Keratinocyte (primary cell): ENCODE data around the gene CCSER1. TPM values are rescaled to one million over a fixed set of nuclear protein-coding genes. Genes with fewer than 3 reads are reported as not detected.
A peak's percentile ranks its signal among the peaks of the same experiment; 100 is the strongest.
"Not testable (repeated sequence)": the region's sequence is repeated elsewhere in the genome, so short reads cannot be mapped to it uniquely, and the experiment has no call there.

ENCODE experiments used
- DNase-seq: peaks from one replicate; pipeline ENCODE4 v3.0.0-alpha.2; 2011; ENCODE audit warnings: low read depth, missing footprints, low spot score
- FAIRE-seq: peaks from 2 replicates; lab custom pipeline; 2011; peaks lifted over from hg19 to GRCh38; lab: Jason Lieb, UNC
- H2AFZ ChIP-seq: 2 replicates; pipeline ENCODE4 v1.6.0; 2012; ENCODE audit warnings: low read length, control low read depth, inconsistent platforms; ENCODE audit not compliant: control insufficient read depth
- H3K27ac ChIP-seq: 2 replicates; pipeline ENCODE4 v1.5.1; 2011; ENCODE audit warnings: low read length; ENCODE audit not compliant: control insufficient read depth, insufficient read depth
- H3K27me3 ChIP-seq: 3 replicates; pipeline ENCODE4 v1.6.0; 2011; ENCODE audit warnings: low read length; ENCODE audit not compliant: control insufficient read depth, insufficient read depth; ENCODE audit errors: extremely low read depth
- H3K36me3 ChIP-seq, 2 experiments: 2 replicates in 1 of 2; 3 replicates in 1 of 2; pipeline ENCODE4 v1.5.1; 2011; ENCODE audit warnings: low read length in 2 of 2, mild to moderate bottlenecking in 1 of 2; ENCODE audit not compliant: control insufficient read depth in 2 of 2, insufficient read depth in 2 of 2; ENCODE audit errors: extremely low read depth in 1 of 2
- H3K4me1 ChIP-seq: 3 replicates; pipeline ENCODE4 v1.5.1; 2011; ENCODE audit warnings: low read length; ENCODE audit not compliant: control insufficient read depth, insufficient read depth; ENCODE audit errors: extremely low read depth
- H3K4me2 ChIP-seq: 3 replicates; pipeline ENCODE4 v1.6.0; 2011; ENCODE audit warnings: low read depth, low read length; ENCODE audit not compliant: control insufficient read depth, insufficient read depth; ENCODE audit errors: extremely low read depth
- H3K4me3 ChIP-seq, 3 experiments: fragments of 200-600 bp in 1 of 3; sonication (generic) in 1 of 3; 2 replicates in 2 of 3; 3 replicates in 1 of 3; pipeline ENCODE4 v1.5.1; 2011 to 2016; ENCODE audit warnings: low read length in 3 of 3, mild to moderate bottlenecking in 3 of 3, control low read depth in 2 of 3, inconsistent platforms in 1 of 3, low read depth in 1 of 3, mixed read lengths in 1 of 3, mixed run types in 1 of 3, moderate library complexity in 1 of 3; ENCODE audit not compliant: control insufficient read depth in 2 of 3, insufficient read depth in 2 of 3; ENCODE audit errors: extremely low read depth in 1 of 3
- H3K79me2 ChIP-seq: 2 replicates; pipeline ENCODE4 v1.6.0; 2012; ENCODE audit warnings: low read length; ENCODE audit not compliant: control insufficient read depth, insufficient read depth
- H3K9ac ChIP-seq: 3 replicates; pipeline ENCODE4 v1.6.0; 2011; ENCODE audit warnings: low read length; ENCODE audit not compliant: control insufficient read depth, insufficient read depth; ENCODE audit errors: extremely low read depth
- H3K9me1 ChIP-seq: 3 replicates; pipeline ENCODE4 v1.6.0; 2011; ENCODE audit warnings: low read length; ENCODE audit not compliant: control insufficient read depth, insufficient read depth; ENCODE audit errors: extremely low read depth
- H3K9me3 ChIP-seq: 2 replicates; pipeline ENCODE4 v1.5.1; 2012; ENCODE audit warnings: low read depth, low read length; ENCODE audit not compliant: control insufficient read depth
- H4K20me1 ChIP-seq: 3 replicates; pipeline ENCODE4 v1.6.0; 2011; ENCODE audit warnings: low read length; ENCODE audit not compliant: control insufficient read depth, insufficient read depth; ENCODE audit errors: extremely low read depth
- EZH2 ChIP-seq: IDR thresholded peaks from one replicate; pipeline ENCODE4 v1.6.1; 2012; ENCODE audit warnings: inconsistent platforms, mild to moderate bottlenecking, low read length, moderate library complexity
- dilution Hi-C: fragments of 300-500 bp; cut with MboI; formaldehyde crosslinking; loops from one replicate; pipeline ENCODE4 v1.7.0; 2020; ENCODE audit warnings: low sequenced_read_pairs; ENCODE audit not compliant: extremely low pct_ligation_motif_present
- polyA plus RNA-seq, 5 experiments: library from polyadenylated mRNA; depleted of rRNA in 3 of 5; stranded (reverse) in 3 of 5; stranded (forward) in 1 of 5; unstranded in 1 of 5; fragments of >200 nt; gene quantifications; 1 replicate in 1 of 5; 2 replicates in 3 of 5; 3 replicates in 1 of 5; pipeline versions ENCODE4 v1.2.1 to v1.2.3, GENCODE V29; 2011 to 2012; ENCODE audit warnings: missing spikeins in 2 of 5, low read depth in 1 of 5, low replicate concordance in 1 of 5
- TF ChIP-seq, protein P1 (sequence below), 3 experiments: IDR thresholded peaks in 1 of 3; conservative IDR thresholded peaks in 1 of 3; optimal IDR thresholded peaks in 1 of 3; 2 replicates in 2 of 3; 3 replicates in 1 of 3; pipeline versions ENCODE3 to v1.5.1; 2011; ENCODE audit warnings: low read length in 3 of 3, mild to moderate bottlenecking in 3 of 3, moderate library complexity in 2 of 3, control low read depth in 1 of 3, inconsistent platforms in 1 of 3; ENCODE audit not compliant: insufficient read depth in 2 of 3; ENCODE audit errors: extremely low read depth in 1 of 3

Gene CCSER1
- polyA plus RNA-seq, 1 donor (not counting 4 experiments of a cell fraction or from before 2014, with no cell fraction given) = 1.2 TPM

- dilution Hi-C loops = no loop called here
- Histone ChIP-seq H3K4me1 (no peaks in the 10 kb centered on the region), H3K4me2 (no peak overlapping the region), H4K20me1 (no peaks in the 10 kb centered on the region), H3K9ac (no peak overlapping the region), H3K27ac (no peak overlapping the region), H3K79me2 (no peaks in the 10 kb centered on the region), H3K36me3 (no peaks in the 10 kb centered on the region), H3K27me3 (no peaks in the 10 kb centered on the region), H3K4me3 (no peak overlapping the region), H3K9me3 (no peaks in the 10 kb centered on the region), H3K9me1 (no peaks in the 10 kb centered on the region), H2AFZ (no peak overlapping the region)
- TF ChIP-seq, protein P1, sequence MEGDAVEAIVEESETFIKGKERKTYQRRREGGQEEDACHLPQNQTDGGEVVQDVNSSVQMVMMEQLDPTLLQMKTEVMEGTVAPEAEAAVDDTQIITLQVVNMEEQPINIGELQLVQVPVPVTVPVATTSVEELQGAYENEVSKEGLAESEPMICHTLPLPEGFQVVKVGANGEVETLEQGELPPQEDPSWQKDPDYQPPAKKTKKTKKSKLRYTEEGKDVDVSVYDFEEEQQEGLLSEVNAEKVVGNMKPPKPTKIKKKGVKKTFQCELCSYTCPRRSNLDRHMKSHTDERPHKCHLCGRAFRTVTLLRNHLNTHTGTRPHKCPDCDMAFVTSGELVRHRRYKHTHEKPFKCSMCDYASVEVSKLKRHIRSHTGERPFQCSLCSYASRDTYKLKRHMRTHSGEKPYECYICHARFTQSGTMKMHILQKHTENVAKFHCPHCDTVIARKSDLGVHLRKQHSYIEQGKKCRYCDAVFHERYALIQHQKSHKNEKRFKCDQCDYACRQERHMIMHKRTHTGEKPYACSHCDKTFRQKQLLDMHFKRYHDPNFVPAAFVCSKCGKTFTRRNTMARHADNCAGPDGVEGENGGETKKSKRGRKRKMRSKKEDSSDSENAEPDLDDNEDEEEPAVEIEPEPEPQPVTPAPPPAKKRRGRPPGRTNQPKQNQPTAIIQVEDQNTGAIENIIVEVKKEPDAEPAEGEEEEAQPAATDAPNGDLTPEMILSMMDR (optimal IDR thresholded peaks at IDR 0.05 in 1 of 3, IDR thresholded peaks at IDR 0.05 in 1 of 3, conservative IDR thresholded peaks at IDR 0.05 in 1 of 3; ENCODE audit: extremely low read depth in 1 of 3, insufficient read depth in 2 of 3, low read length in 3 of 3) = no peak
- TF ChIP-seq EZH2 = no peak
- no peak for DNase-seq
- no peak for FAIRE-seq
Measured at GRCh38 chr4:91092398-91092980, 965.3 kb downstream of the CCSER1 start.

DNA sequence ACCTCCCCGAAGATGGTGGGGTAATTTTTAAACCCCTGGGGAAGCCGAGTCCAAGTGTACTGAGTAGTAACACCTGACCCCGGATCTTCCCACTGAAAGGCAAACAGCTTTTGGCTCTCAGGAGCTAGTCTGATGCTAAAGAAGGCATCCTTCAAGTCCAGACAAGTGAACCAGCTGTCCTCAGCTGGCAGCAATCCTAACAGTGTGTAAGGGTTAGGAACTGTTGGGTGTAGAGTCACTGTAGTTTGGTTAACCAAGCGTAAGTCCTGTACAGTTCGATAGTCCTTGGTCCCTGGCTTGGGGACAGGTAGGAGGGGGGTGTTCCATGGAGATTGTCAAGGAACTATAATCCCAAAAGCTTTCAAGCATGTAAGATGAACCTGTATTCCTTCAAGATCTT is 967.0 kb downstream of the CCSER1 start:
- H3K9me3 ChIP-seq, H3K4me3 ChIP-seq, H3K27ac ChIP-seq, dilution Hi-C loops, H2AFZ ChIP-seq, H3K79me2 ChIP-seq, H3K27me3 ChIP-seq, H3K4me2 ChIP-seq, H3K4me1 ChIP-seq, H3K36me3 ChIP-seq, H4K20me1 ChIP-seq, H3K9me1 ChIP-seq, H3K9ac ChIP-seq, DNase-seq: not testable (repeated sequence)
- FAIRE-seq = peak; percentile 88

DNA sequence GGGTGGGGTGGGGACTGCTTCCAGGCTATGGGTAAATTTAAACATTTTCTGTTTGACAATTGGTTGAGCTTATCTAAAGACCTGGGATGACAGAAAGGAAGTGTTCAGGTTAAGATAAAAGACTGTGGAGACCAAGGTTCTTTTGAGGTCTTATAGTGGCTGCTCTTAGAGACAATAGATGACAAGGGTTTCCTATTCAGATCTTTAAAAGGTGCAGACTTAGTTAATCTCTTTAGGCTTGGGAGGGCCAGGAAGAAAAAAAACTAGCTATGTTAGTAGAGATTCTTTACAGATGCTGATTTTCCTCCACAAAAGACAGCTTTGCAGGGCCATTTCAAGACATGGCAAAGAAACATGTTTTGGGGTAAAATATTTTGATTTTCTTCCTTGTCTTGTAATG is 972.5 kb downstream of the CCSER1 start:
- no peaks in the 10 kb centered on the region for H4K20me1 ChIP-seq
- H3K9me3 ChIP-seq = no peaks in the 10 kb centered on the region
- TF ChIP-seq, protein P1 (optimal IDR thresholded peaks at IDR 0.05 in 1 of 3, IDR thresholded peaks at IDR 0.05 in 1 of 3, conservative IDR thresholded peaks at IDR 0.05 in 1 of 3; ENCODE audit: extremely low read depth in 1 of 3, insufficient read depth in 2 of 3, low read length in 3 of 3) = no peak
- no peak for TF ChIP-seq EZH2
- no peak overlapping the region for H3K4me3 ChIP-seq
- no peak for FAIRE-seq
- no peaks in the 10 kb centered on the region for H3K79me2 ChIP-seq
- no peaks in the 10 kb centered on the region for H3K36me3 ChIP-seq
- H3K27me3 ChIP-seq = no peaks in the 10 kb centered on the region
- no peak for DNase-seq
- dilution Hi-C loops = no loop called here
- no peak overlapping the region for H2AFZ ChIP-seq
- no peaks in the 10 kb centered on the region for H3K9me1 ChIP-seq
- H3K4me1 ChIP-seq = no peaks in the 10 kb centered on the region
- no peak overlapping the region for H3K9ac ChIP-seq
- no peak overlapping the region for H3K27ac ChIP-seq
- no peak overlapping the region for H3K4me2 ChIP-seq
